MCF 10A (cell line): ENCODE data around the gene DNAH2. TPM values are rescaled to one million over a fixed set of nuclear protein-coding genes. Genes with fewer than 3 reads are reported as not detected.

Experiments
- BruUV-seq: library from RNA; stranded (reverse); fragments of 400-500 nt; replicated peaks from 2 replicates; lab custom pipeline; 2021; lab: Mats Ljungman, UMichigan
- CTCF ChIA-PET: fragments of 300-600 bp; sonication (Branson Sonifier 250); formaldehyde crosslinking; extraction: SDS; loops from one replicate; lab custom pipeline; 2021; ENCODE audit warnings: antibody characterized with exemption, inconsistent platforms; lab: Yijun Ruan, JAX
- POLR2A ChIA-PET: fragments of 300-600, 350-650 bp; sonication (Branson Sonifier 250); formaldehyde crosslinking; extraction: SDS; loops from one replicate; lab custom pipeline; 2020; ENCODE audit warnings: antibody characterized with exemption, inconsistent platforms; lab: Yijun Ruan, JAX
- DNase-seq: peaks from one replicate; pipeline ENCODE4 v3.0.0-alpha.2; 2018; ENCODE audit not compliant: unreplicated experiment
- H3K27ac Mint-ChIP-seq: one replicate; pipeline ENCODE4 v1.8.0; 2022; ENCODE audit warnings: mild to moderate bottlenecking, low read depth, mixed read lengths; ENCODE audit not compliant: unreplicated experiment
- H3K27me3 Mint-ChIP-seq: one replicate; pipeline ENCODE4 v1.8.0; 2022; ENCODE audit warnings: mixed read lengths; ENCODE audit not compliant: insufficient read depth, unreplicated experiment
- H3K36me3 Mint-ChIP-seq: one replicate; pipeline ENCODE4 v1.8.0; 2022; ENCODE audit warnings: mild to moderate bottlenecking, moderate library complexity, mixed read lengths; ENCODE audit not compliant: insufficient read depth, unreplicated experiment
- H3K4me1 Mint-ChIP-seq: one replicate; pipeline ENCODE4 v1.8.0; 2022; ENCODE audit warnings: mixed read lengths; ENCODE audit not compliant: insufficient read depth, unreplicated experiment
- H3K4me3 Mint-ChIP-seq: one replicate; pipeline ENCODE4 v1.8.0; 2022; ENCODE audit warnings: mild to moderate bottlenecking, moderate library complexity, mixed read lengths; ENCODE audit not compliant: unreplicated experiment
- H3K9me3 Mint-ChIP-seq: one replicate; pipeline ENCODE4 v1.8.0; 2022; ENCODE audit warnings: mixed read lengths; ENCODE audit not compliant: unreplicated experiment
- CTCF ChIP-seq: fragments of 200-600 bp; IDR thresholded peaks from one replicate; pipeline ENCODE4 v1.8.0; 2022; ENCODE audit warnings: antibody characterized with exemption, mild to moderate bottlenecking; ENCODE audit not compliant: unreplicated experiment
- intact Hi-C: fragments of 100-400 bp; cut with micrococcal nuclease; formaldehyde crosslinking; loops from 2 replicates; pipeline ENCODE4 v1.14.1; 2022
- total RNA-seq: library from RNA; stranded (reverse); gene quantifications from 2 replicates; pipeline ENCODE4 v1.2.3, GENCODE V29; 2022

The DNAH2 gene
- total RNA-seq, 1 experiment from 2014 or later: 0.12 TPM

GRCh38 chr17:7685533-7686221, 31.9 kb upstream of the DNAH2 start:
- H3K27ac Mint-ChIP-seq: peak overlapping the region; percentile 100
- peaks cover 44% of the 10 kb centered on the region for H3K36me3 Mint-ChIP-seq
- H3K4me1 Mint-ChIP-seq: peaks cover 22% of the 10 kb centered on the region
- intact Hi-C loops: loop anchor here (5.0 to 10.0 kb wide), 4 partner anchors 113 to 331 kb away; partner anchors contain the start of genes FGF11, KCTD11, TMEM102 and TMEM95
- TF ChIP-seq CTCF: no peak
- BruUV-seq: no TSS peak
- H3K4me3 Mint-ChIP-seq: peak overlapping the region; percentile 97
- no peaks in the 10 kb centered on the region for H3K9me3 Mint-ChIP-seq
- ChIA-PET CTCF (interaction anchor here (0.6 to 7.3 kb wide), 9 partner anchors 11 to 410 kb away, joined by 3 to 89 read pairs (median 5); partner anchors contain the start of genes MPDU1 and SOX15), POLR2A (interaction anchor here (0.6 to 7.2 kb wide), 48 partner anchors 8 to 698 kb away, joined by 3 to 303 read pairs (median 6); partner anchors contain the start of genes ACADVL, ALOXE3, CD68 and CNTROB)
- H3K27me3 Mint-ChIP-seq: no peaks in the 10 kb centered on the region
- DNase-seq: peak; percentile 91

GRCh38 chr17:7686222-7687071, 31.1 kb upstream of the DNAH2 start:
- TF ChIP-seq CTCF: no peak
- Mint-ChIP-seq H3K27me3 (no peaks in the 10 kb centered on the region), H3K27ac (peak overlapping the region; percentile 100), H3K36me3 (peaks cover 50% of the 10 kb centered on the region), H3K4me1 (peaks cover 22% of the 10 kb centered on the region), H3K4me3 (peak overlapping the region; percentile 97), H3K9me3 (no peaks in the 10 kb centered on the region)
- BruUV-seq: TSS peak; percentile 90
- ChIA-PET CTCF (interaction anchor here (0.5 to 7.3 kb wide), 23 partner anchors 13 to 545 kb away, joined by 3 to 89 read pairs (median 5); partner anchors contain the start of genes ATP1B2, DNAH2, MPDU1 and SAT2), POLR2A (interaction anchor here (0.6 to 7.2 kb wide), 60 partner anchors 9 to 697 kb away, joined by 3 to 303 read pairs (median 6); partner anchors contain the start of genes ACADVL, ALOXE3, ATP1B2 and CD68)
- peak; percentile 88 for DNase-seq
- intact Hi-C loops: loop anchor here (5.0 to 10.0 kb wide), 4 partner anchors 114 to 332 kb away; partner anchors contain the start of genes FGF11, KCTD11, TMEM102 and TMEM95

GRCh38 chr17:7687072-7687907, 30.3 kb upstream of the DNAH2 start, which contains the start of gene TP53:
TSS of gene TP53 (minus strand) at chr17:7687490. CDS start at chr17:7676594, 10,896 bp downstream.
- H3K27ac Mint-ChIP-seq: peak within 1 kb of the TSS; percentile 100
- peaks cover 22% of the 10 kb centered on the region for H3K4me1 Mint-ChIP-seq
- ChIA-PET POLR2A (interaction anchor here (0.6 to 7.2 kb wide), 62 partner anchors 8 to 469 kb away, joined by 3 to 303 read pairs (median 6); partner anchors contain the start of genes ACADVL, ALOXE3, ATP1B2 and CD68), CTCF (interaction anchor here (0.5 to 7.3 kb wide), 41 partner anchors 8 to 544 kb away, joined by 3 to 89 read pairs (median 4); partner anchors contain the start of genes ATP1B2, CHRNB1, DNAH2 and MPDU1)
- DNase-seq: peak; percentile 96
- H3K9me3 Mint-ChIP-seq: no peaks in the 10 kb centered on the region
- TSS peak; percentile 68 for BruUV-seq
- TF ChIP-seq CTCF: no peak
- H3K4me3 Mint-ChIP-seq: peak within 1 kb of the TSS; percentile 97
- peaks cover 50% of the 10 kb centered on the region for H3K36me3 Mint-ChIP-seq
- H3K27me3 Mint-ChIP-seq: no peaks in the 10 kb centered on the region
- intact Hi-C loops: loop anchor here (5.0 to 10.0 kb wide), 4 partner anchors 115 to 332 kb away; partner anchors contain the start of genes FGF11, KCTD11, TMEM102 and TMEM95
